Tibial nerve (tissue), 3 donors: ENCODE data around the gene GPX7.

ENCODE experiments used
- POLR2A ChIP-seq, 2 donors: fragments of 450-650 bp; IDR thresholded peaks; one replicate each; pipeline ENCODE4 v1.6.1; 2017; ENCODE audit warnings: antibody characterized with exemption in 2 of 2, mild to moderate bottlenecking in 2 of 2, moderate library complexity in 2 of 2
- TF ChIP-seq, protein P1 (sequence below), 5 experiments: fragments of 200-600 bp in 3 of 5; fragments of 450-650 bp in 2 of 5; sonication (generic) in 3 of 5; IDR thresholded peaks; one replicate each; pipeline ENCODE4 v1.5.1; 2016 to 2019; ENCODE audit warnings: antibody characterized with exemption in 5 of 5, mild to moderate bottlenecking in 3 of 5, moderate library complexity in 2 of 5

- TF ChIP-seq, protein P1, sequence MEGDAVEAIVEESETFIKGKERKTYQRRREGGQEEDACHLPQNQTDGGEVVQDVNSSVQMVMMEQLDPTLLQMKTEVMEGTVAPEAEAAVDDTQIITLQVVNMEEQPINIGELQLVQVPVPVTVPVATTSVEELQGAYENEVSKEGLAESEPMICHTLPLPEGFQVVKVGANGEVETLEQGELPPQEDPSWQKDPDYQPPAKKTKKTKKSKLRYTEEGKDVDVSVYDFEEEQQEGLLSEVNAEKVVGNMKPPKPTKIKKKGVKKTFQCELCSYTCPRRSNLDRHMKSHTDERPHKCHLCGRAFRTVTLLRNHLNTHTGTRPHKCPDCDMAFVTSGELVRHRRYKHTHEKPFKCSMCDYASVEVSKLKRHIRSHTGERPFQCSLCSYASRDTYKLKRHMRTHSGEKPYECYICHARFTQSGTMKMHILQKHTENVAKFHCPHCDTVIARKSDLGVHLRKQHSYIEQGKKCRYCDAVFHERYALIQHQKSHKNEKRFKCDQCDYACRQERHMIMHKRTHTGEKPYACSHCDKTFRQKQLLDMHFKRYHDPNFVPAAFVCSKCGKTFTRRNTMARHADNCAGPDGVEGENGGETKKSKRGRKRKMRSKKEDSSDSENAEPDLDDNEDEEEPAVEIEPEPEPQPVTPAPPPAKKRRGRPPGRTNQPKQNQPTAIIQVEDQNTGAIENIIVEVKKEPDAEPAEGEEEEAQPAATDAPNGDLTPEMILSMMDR (IDR thresholded peaks at IDR 0.05), result no peak
- no peak for TF ChIP-seq POLR2A (IDR thresholded peaks at IDR 0.05)
These were observed 4.3 kb upstream of the GPX7 start for GRCh38 chr1:52597912-52598311.
